Endothelial cell of umbilical vein (primary cell): ENCODE results near the gene ENOX2. TPM values are rescaled to one million over a fixed set of nuclear protein-coding genes. Genes with fewer than 3 reads are reported as not detected.

Experiments
- BruUV-seq: library from RNA; stranded (reverse); fragments of 400-500 nt; replicated peaks from 2 replicates; lab custom pipeline; 2021; lab: Mats Ljungman, UMichigan
- CTCF ChIA-PET: fragments of 300-600, 350-600 bp; sonication (Branson Sonifier 250); formaldehyde crosslinking; loops from one replicate; lab custom pipeline; 2021; ENCODE audit warnings: antibody characterized with exemption, inconsistent platforms; lab: Charles Lee
- POLR2A ChIA-PET: fragments of 300-600, 350-600 bp; sonication (Branson Sonifier 250); formaldehyde crosslinking; loops from one replicate; lab custom pipeline; 2021; ENCODE audit warnings: antibody characterized with exemption, inconsistent platforms; lab: Charles Lee
- DNase-seq: peaks from one replicate; pipeline ENCODE4 v3.0.0-alpha.2; 2011; ENCODE audit warnings: low read depth, low spot score
- FAIRE-seq: peaks from 2 replicates; lab custom pipeline; 2011; peaks lifted over from hg19 to GRCh38; lab: Jason Lieb, UNC
- H2AFZ ChIP-seq: 2 replicates; pipeline ENCODE4 v1.6.0; 2012; ENCODE audit warnings: low read depth, low read length, control low read depth, inconsistent platforms
- H3K27ac ChIP-seq: 2 replicates; pipeline ENCODE4 v1.5.1; 2011; ENCODE audit warnings: low read depth, mild to moderate bottlenecking, control low read depth, low read length, moderate library complexity; ENCODE audit not compliant: insufficient read depth
- H3K27me3 ChIP-seq, 2 experiments: 2 replicates each; pipeline versions ENCODE4 v1.6.0 to v1.6.1; 2011; ENCODE audit warnings: low read length in 2 of 2, mixed read lengths in 1 of 2; ENCODE audit not compliant: control insufficient read depth in 2 of 2, insufficient read depth in 2 of 2
- H3K36me3 ChIP-seq, 2 experiments: 2 replicates in 1 of 2; 3 replicates in 1 of 2; pipeline ENCODE4 v1.5.1; 2011; ENCODE audit warnings: low read length in 2 of 2, mild to moderate bottlenecking in 1 of 2, moderate library complexity in 1 of 2; ENCODE audit not compliant: control insufficient read depth in 2 of 2, insufficient read depth in 2 of 2; ENCODE audit errors: extremely low read depth in 1 of 2
- H3K4me1 ChIP-seq: 3 replicates; pipeline ENCODE4 v1.5.1; 2011; ENCODE audit warnings: mild to moderate bottlenecking, low read length; ENCODE audit not compliant: control insufficient read depth, insufficient read depth; ENCODE audit errors: extremely low read depth
- H3K4me2 ChIP-seq: 2 replicates; pipeline ENCODE4 v1.6.1; 2011; ENCODE audit warnings: low read length, control low read depth, mixed read lengths; ENCODE audit not compliant: insufficient read depth
- H3K4me3 ChIP-seq, 3 experiments: fragments of 200-600 bp in 1 of 3; sonication (generic), shearing (Covaris generic) in 1 of 3; replicated peaks in 1 of 3; 2 replicates each; pipeline ENCODE4 v1.5.1; 2011 to 2016; ENCODE audit warnings: control low read depth in 3 of 3, low read length in 3 of 3, mild to moderate bottlenecking in 2 of 3, inconsistent platforms in 1 of 3, low read depth in 1 of 3, moderate library complexity in 1 of 3; ENCODE audit not compliant: insufficient read depth in 1 of 3
- H3K79me2 ChIP-seq: 2 replicates; pipeline ENCODE4 v1.6.0; 2012; ENCODE audit warnings: low read length, inconsistent platforms; ENCODE audit not compliant: control insufficient read depth, insufficient read depth
- H3K9ac ChIP-seq: replicated peaks from 2 replicates; pipeline ENCODE3; 2011; ENCODE audit warnings: low read length, control low read depth; ENCODE audit not compliant: insufficient read depth; ENCODE audit errors: extremely low read depth
- H3K9me1 ChIP-seq: replicated peaks from 3 replicates; pipeline ENCODE4 v1.6.0; 2011; ENCODE audit warnings: mild to moderate bottlenecking, low read length; ENCODE audit not compliant: control insufficient read depth, insufficient read depth; ENCODE audit errors: extremely low read depth
- H3K9me3 ChIP-seq: replicated peaks from 2 replicates; pipeline ENCODE4 v1.5.1; 2012; ENCODE audit warnings: low read length, inconsistent platforms; ENCODE audit not compliant: control insufficient read depth, insufficient read depth
- H4K20me1 ChIP-seq: replicated peaks from 2 replicates; pipeline ENCODE3; 2011; ENCODE audit warnings: mild to moderate bottlenecking, low read length; ENCODE audit not compliant: control insufficient read depth, insufficient read depth; ENCODE audit errors: extremely low read depth
- CTCF ChIP-seq, 2 donors: IDR thresholded peaks; 1 replicate in 1 of 2; 2 replicates in 1 of 2; pipeline ENCODE4 v1.5.1; 2011; ENCODE audit warnings: low read length in 2 of 2, mild to moderate bottlenecking in 2 of 2, moderate library complexity in 2 of 2, control low read depth in 1 of 2, inconsistent platforms in 1 of 2, low read depth in 1 of 2; ENCODE audit not compliant: insufficient read depth in 1 of 2; ENCODE audit errors: extremely low read depth in 1 of 2
- EZH2 ChIP-seq: IDR thresholded peaks from 2 replicates; pipeline ENCODE4 v1.6.1; 2012; ENCODE audit warnings: borderline replicate concordance, low read depth, mild to moderate bottlenecking, moderate library complexity, low read length, inconsistent platforms; ENCODE audit not compliant: severe bottlenecking
- FOS ChIP-seq: IDR thresholded peaks from 2 replicates; pipeline ENCODE4 v1.6.1; 2011; ENCODE audit warnings: mild to moderate bottlenecking, low read length, moderate library complexity, borderline replicate concordance; ENCODE audit not compliant: insufficient read depth
- GATA2 ChIP-seq: IDR thresholded peaks from 2 replicates; pipeline ENCODE4 v1.7.0; 2011; ENCODE audit warnings: low read depth, mild to moderate bottlenecking, moderate library complexity, mixed read lengths, low read length; ENCODE audit not compliant: insufficient read length, insufficient read depth
- JUN ChIP-seq: IDR thresholded peaks from 2 replicates; pipeline ENCODE4 v1.6.1; 2011; ENCODE audit warnings: borderline replicate concordance, low read depth; ENCODE audit not compliant: insufficient read length, insufficient read depth
- MAX ChIP-seq: IDR thresholded peaks from 2 replicates; pipeline ENCODE4 v1.6.1; 2011; ENCODE audit not compliant: insufficient read depth, insufficient read length
- MYC ChIP-seq: IDR thresholded peaks from one replicate; pipeline ENCODE4 v1.6.1; 2011; ENCODE audit warnings: mild to moderate bottlenecking, low read depth, low read length
- POLR2A ChIP-seq: IDR thresholded peaks from 2 replicates; pipeline ENCODE4 v1.6.1; 2012; ENCODE audit warnings: low read depth, mild to moderate bottlenecking, control low read depth, low read length
- POLR2AphosphoS5 ChIP-seq: IDR thresholded peaks from 2 replicates; pipeline ENCODE4 v1.6.1; 2012; ENCODE audit warnings: low read depth, mild to moderate bottlenecking, control low read depth, low read length, moderate library complexity; ENCODE audit not compliant: insufficient read depth
- dilution Hi-C: fragments of 300-500 bp; cut with MboI; formaldehyde crosslinking; loops from one replicate; pipeline ENCODE4 v1.15.0; 2019; ENCODE audit warnings: low sequenced_read_pairs; ENCODE audit not compliant: extremely low pct_ligation_motif_present
- intact Hi-C: fragments of 100-400 bp; cut with micrococcal nuclease; formaldehyde crosslinking; loops from one replicate; pipeline ENCODE4 v1.10.0; 2022
- polyA plus RNA-seq, 4 experiments: library from polyadenylated mRNA; depleted of rRNA in 3 of 4; stranded (reverse) in 3 of 4; unstranded in 1 of 4; fragments of >200 nt; gene quantifications; 2 replicates each; pipeline versions ENCODE4 v1.2.1 to v1.2.3, GENCODE V29; 2011 to 2012; ENCODE audit warnings: missing spikeins in 1 of 4
- total RNA-seq: library from RNA; stranded (reverse); gene quantifications from 2 replicates; pipeline ENCODE4 v1.2.3, GENCODE V29; 2021

ENOX2 gene
- total and polyA plus RNA-seq, 2 donors (not counting 3 experiments of a cell fraction or from before 2014, with no cell fraction given), result 5.5 to 13.1 TPM

GRCh38 chrX:130738638-130739195 is 164.3 kb downstream of the ENOX2 start:
- Histone ChIP-seq H3K4me3 (no peak overlapping the region), H3K4me1 (peaks cover 5% of the 10 kb centered on the region), H3K27me3 (no peaks in the 10 kb centered on the region), H3K9me1 (no peaks in the 10 kb centered on the region), H3K79me2 (no peaks in the 10 kb centered on the region), H3K27ac (no peak overlapping the region), H3K4me2 (no peak overlapping the region), H3K36me3 (no peaks in the 10 kb centered on the region), H3K9me3 (no peaks in the 10 kb centered on the region), H2AFZ (no peak overlapping the region), H4K20me1 (no peaks in the 10 kb centered on the region), H3K9ac (no peak overlapping the region)
- DNase-seq (no peak), FAIRE-seq (no peak)
- dilution Hi-C loops, result no loop called here
- CTCF ChIA-PET, result no interaction called here
- POLR2A ChIA-PET, result no interaction called here
- TF ChIP-seq FOS (no peak), MAX (no peak), CTCF (IDR thresholded peaks at IDR 0.05; ENCODE audit: extremely low read depth in 1 of 2, insufficient read depth in 1 of 2, low read depth in 1 of 2, low read length in 2 of 2) (no peak)
- no TSS peak for BruUV-seq
- intact Hi-C loops, result no loop called here

- Histone ChIP-seq H3K9ac (no peak overlapping the region), H3K4me2 (no peak overlapping the region), H3K4me1 (no peaks in the 10 kb centered on the region), H4K20me1 (no peaks in the 10 kb centered on the region), H3K4me3 (no peak overlapping the region), H3K9me1 (no peaks in the 10 kb centered on the region), H2AFZ (no peak overlapping the region), H3K36me3 (no peaks in the 10 kb centered on the region), H3K9me3 (no peaks in the 10 kb centered on the region), H3K27ac (no peak overlapping the region), H3K27me3 (no peaks in the 10 kb centered on the region), H3K79me2 (no peaks in the 10 kb centered on the region)
- DNase-seq (no peak), FAIRE-seq (no peak)
- intact Hi-C loops (no loop called here), dilution Hi-C loops (no loop called here)
- POLR2A ChIA-PET, result no interaction called here
- BruUV-seq, result no TSS peak
- no peak for TF ChIP-seq POLR2AphosphoS5
- no peak for TF ChIP-seq CTCF (IDR thresholded peaks at IDR 0.05; ENCODE audit: extremely low read depth in 1 of 2, insufficient read depth in 1 of 2, low read depth in 1 of 2, low read length in 2 of 2)
- no peak for TF ChIP-seq FOS
- TF ChIP-seq GATA2, result no peak
- no peak for TF ChIP-seq EZH2
- no peak for TF ChIP-seq JUN
- no peak for TF ChIP-seq MYC
- TF ChIP-seq POLR2A, result no peak
- TF ChIP-seq MAX, result no peak
- CTCF ChIA-PET, result no interaction called here
These were observed 168.3 kb downstream of the ENOX2 start for GRCh38 chrX:130734713-130735112.
